ENCODE data around the gene CDA. TPM values are rescaled to one million over a fixed set of nuclear protein-coding genes. Genes with fewer than 3 reads are reported as not detected.

Gene CDA
- total and polyA plus RNA-seq, 2 of the 8 experiments (the other 6 are each of a cell fraction or from before 2014, with no cell fraction given): 4.4 to 11.3 TPM

GRCh38 chr1:20619999-20620398 is 31.1 kb downstream of the CDA start:
- WGBS, 2 experiments (ENCODE audit: extremely low coverage in 1 of 2, insufficient coverage in 1 of 2, insufficient read length in 1 of 2, insufficient replicate concordance in 2 of 2, low coverage in 1 of 2, low lambda C conversion rate in 2 of 2, missing lambda C conversion rate in 1 of 2): 94% methylated on average over 1 of the region's 1 CpG; no CpG with 5 or more reads in 1 of the 2 experiments
- H4K8ac ChIP-seq (ENCODE audit: extremely low read depth, insufficient read depth, low read length): no peak overlapping the region
- H3K27me3 ChIP-seq (replicated peaks in 1 of 4; ENCODE audit: control insufficient read depth in 3 of 4, extremely low read depth in 1 of 4, insufficient read depth in 3 of 4, low read length in 3 of 4): no peaks in the 10 kb centered on the region
- no peak overlapping the region for H2BK20ac ChIP-seq (ENCODE audit: low read length)
- no peak overlapping the region for H3K4me3 ChIP-seq (ENCODE audit: extremely low read depth in 1 of 4, insufficient read depth in 2 of 4, low read depth in 3 of 4, low read length in 4 of 4)
- H3K56ac ChIP-seq (replicated peaks; ENCODE audit: insufficient read length, low read depth, low read length): no peak overlapping the region
- DNase-seq (ENCODE audit: low read depth in 1 of 2, low spot score in 2 of 2) (no peak), FAIRE-seq (no peak)
- H2AFZ ChIP-seq (ENCODE audit: low read length): no peak overlapping the region
- CTCF ChIA-PET (ENCODE audit: partially characterized antibody): no interaction called here
- H2BK5ac ChIP-seq (ENCODE audit: low read depth, low read length): no peak overlapping the region
- H2AK5ac ChIP-seq (ENCODE audit: low read depth, low read length): no peak overlapping the region
- no peak overlapping the region for H4K5ac ChIP-seq (ENCODE audit: insufficient read length, low read depth, low read length)
- no peak overlapping the region for H3K4ac ChIP-seq (replicated peaks; ENCODE audit: insufficient read length, low read depth, low read length)
- H3K9me3 ChIP-seq (ENCODE audit: insufficient read depth in 2 of 2, low read depth in 1 of 2, low read length in 1 of 2): no peaks in the 10 kb centered on the region; a peak in 1 of 4 replicates
- no peak overlapping the region for H3K9ac ChIP-seq (replicated peaks in 1 of 4; ENCODE audit: extremely low read depth in 1 of 4, low read depth in 3 of 4, low read length in 3 of 4)
- H3K36me3 ChIP-seq (ENCODE audit: control insufficient read depth in 2 of 4, insufficient read depth in 4 of 4, low read length in 3 of 4): no peaks in the 10 kb centered on the region
- H3K79me2 ChIP-seq (ENCODE audit: control insufficient read depth in 1 of 2, insufficient read depth in 2 of 2, low read length in 2 of 2): no peaks in the 10 kb centered on the region
- no peak overlapping the region for H3K4me2 ChIP-seq (ENCODE audit: insufficient read depth in 1 of 2, low read depth in 2 of 2, low read length in 2 of 2)
- no peaks in the 10 kb centered on the region for H4K20me1 ChIP-seq (replicated peaks in 1 of 2; ENCODE audit: control insufficient read depth in 1 of 2, insufficient read depth in 2 of 2, low read length in 2 of 2)
- no peak overlapping the region for H3K23ac ChIP-seq (ENCODE audit: insufficient read length)
- no peak overlapping the region for H3K18ac ChIP-seq (ENCODE audit: extremely low read depth, low read length)
- H2BK120ac ChIP-seq (replicated peaks; ENCODE audit: low read depth, low read length): no peak overlapping the region
- H3K4me1 ChIP-seq (replicated peaks in 1 of 4; ENCODE audit: control insufficient read depth in 3 of 4, insufficient read depth in 4 of 4, low read length in 3 of 4): peaks cover 0 to 5% (median under 1%) of the 10 kb centered on the region in 4 experiments; a peak in 2 of 7 replicates
- no peak overlapping the region for H3K14ac ChIP-seq (ENCODE audit: insufficient read length)
- H2BK12ac ChIP-seq (ENCODE audit: low read depth, low read length): no peak overlapping the region
- H3K27ac ChIP-seq (ENCODE audit: low read depth, low read length): no peak overlapping the region
- no peak overlapping the region for H4K91ac ChIP-seq (replicated peaks; ENCODE audit: insufficient read length, low read length)
- H2BK15ac ChIP-seq (ENCODE audit: low read length): no peak overlapping the region
- no peaks in the 10 kb centered on the region for H3K23me2 ChIP-seq (ENCODE audit: low read depth, low read length)
- POLR2A ChIA-PET (ENCODE audit: partially characterized antibody): interaction anchor here (1.7 kb wide), 1 partner anchor 14 kb away, joined by 3 read pairs; no protein-coding TSS in a partner anchor
- no peaks in the 10 kb centered on the region for H3K79me1 ChIP-seq (ENCODE audit: low read depth, low read length)
- TF ChIP-seq SUZ12 (IDR thresholded peaks at IDR 0.05; ENCODE audit: low read length): no peak
- no peak for TF ChIP-seq PHF8 (conservative IDR thresholded peaks at IDR 0.05; ENCODE audit: low read depth, low read length)
- TF ChIP-seq MAX (IDR thresholded peaks at IDR 0.05): no peak
- no peak for TF ChIP-seq EZH2 (IDR thresholded peaks at IDR 0.05; ENCODE audit: low read depth, low read length, severe bottlenecking)
- TF ChIP-seq TEAD4 (IDR thresholded peaks at IDR 0.05; ENCODE audit: low read depth, low read length): no peak
- no peak for TF ChIP-seq CHD1 (IDR thresholded peaks at IDR 0.05; ENCODE audit: low read depth, low read length)
- TF ChIP-seq RNF2 (IDR thresholded peaks at IDR 0.05; ENCODE audit: borderline replicate concordance, low read depth, low read length, missing control alignments, poor library complexity, severe bottlenecking): no peak
- no peak for TF ChIP-seq NANOG (IDR thresholded peaks at IDR 0.05; ENCODE audit: insufficient read depth, low read depth, low read length, poor library complexity, severe bottlenecking)
- no peak for TF ChIP-seq CBX8 (IDR thresholded peaks at IDR 0.05; ENCODE audit: borderline replicate concordance, low read depth, low read length)
- no peak for TF ChIP-seq GABPA (IDR thresholded peaks at IDR 0.05; ENCODE audit: borderline replicate concordance, insufficient read depth, low read length)
- TF ChIP-seq E2F6 (IDR thresholded peaks at IDR 0.05): no peak
- TF ChIP-seq NRF1 (IDR thresholded peaks at IDR 0.05; ENCODE audit: low read depth, low read length): no peak
- no peak for TF ChIP-seq RBBP5 (IDR thresholded peaks at IDR 0.05; ENCODE audit: borderline replicate concordance, low read depth, low read length)

Measured in H1 (cell line).